Liver (tissue), 9 donors: ENCODE results near the gene ABHD15. TPM values are rescaled to one million over a fixed set of nuclear protein-coding genes. Genes with fewer than 3 reads are reported as not detected.

Source experiments
- DNase-seq: peaks from one replicate; pipeline ENCODE4 v3.0.0-alpha.2; 2017; ENCODE audit warnings: low spot score
- H3K27ac ChIP-seq, 2 donors: one replicate each; pipeline ENCODE4 v1.7.0; 2013; ENCODE audit warnings: inconsistent platforms in 2 of 2, low read length in 2 of 2, control low read depth in 1 of 2, low read depth in 1 of 2, mild to moderate bottlenecking in 1 of 2
- H3K27me3 ChIP-seq, 4 donors: one replicate each; pipeline versions ENCODE4 v1.6.1 to v1.7.0; 2013; ENCODE audit warnings: low read length in 3 of 4, inconsistent platforms in 1 of 4, mild to moderate bottlenecking in 1 of 4, moderate library complexity in 1 of 4; ENCODE audit not compliant: control insufficient read depth in 4 of 4, insufficient read depth in 4 of 4
- H3K36me3 ChIP-seq, 4 donors: one replicate each; pipeline versions ENCODE4 v1.6.1 to v1.7.0; 2013; ENCODE audit warnings: low read length in 3 of 4, mild to moderate bottlenecking in 3 of 4, low read depth in 1 of 4, moderate library complexity in 1 of 4; ENCODE audit not compliant: control insufficient read depth in 4 of 4, insufficient read depth in 3 of 4
- H3K4me1 ChIP-seq, 4 donors: one replicate each; pipeline versions ENCODE4 v1.6.1 to v1.7.0; 2013; ENCODE audit warnings: low read length in 3 of 4, mild to moderate bottlenecking in 3 of 4, moderate library complexity in 1 of 4; ENCODE audit not compliant: control insufficient read depth in 4 of 4, insufficient read depth in 4 of 4
- H3K4me3 ChIP-seq, 3 donors: one replicate each; pipeline versions ENCODE4 v1.6.1 to v1.7.0; 2013; ENCODE audit warnings: low read length in 3 of 3, control low read depth in 1 of 3, low read depth in 1 of 3, mild to moderate bottlenecking in 1 of 3
- H3K9ac ChIP-seq, 2 donors: one replicate each; pipeline ENCODE4 v1.7.0; 2013; ENCODE audit warnings: low read length in 2 of 2, mild to moderate bottlenecking in 2 of 2, moderate library complexity in 2 of 2, control low read depth in 1 of 2, low read depth in 1 of 2
- H3K9me3 ChIP-seq, 4 donors: one replicate each; pipeline versions ENCODE4 v1.6.1 to v1.7.0; 2013; ENCODE audit warnings: low read length in 3 of 4; ENCODE audit not compliant: control insufficient read depth in 4 of 4
- EGR1 ChIP-seq, 2 donors: IDR thresholded peaks; 2 replicates each; pipeline ENCODE4 v1.6.1; 2016 to 2018; ENCODE audit warnings: antibody characterized with exemption in 2 of 2, low read depth in 2 of 2
- FOXA1 ChIP-seq: IDR thresholded peaks from 2 replicates; pipeline ENCODE4 v1.6.1; 2016; ENCODE audit warnings: antibody characterized with exemption
- GABPA ChIP-seq, 2 donors: IDR thresholded peaks in 1 of 2; conservative IDR thresholded peaks in 1 of 2; 2 replicates each; pipeline ENCODE4 v1.6.1; 2016; ENCODE audit warnings: antibody characterized with exemption in 2 of 2, mild to moderate bottlenecking in 1 of 2, moderate library complexity in 1 of 2
- HNF4G ChIP-seq: IDR thresholded peaks from 2 replicates; pipeline ENCODE4 v1.6.1; 2016; ENCODE audit warnings: antibody characterized with exemption
- JUND ChIP-seq, 2 donors: IDR thresholded peaks; 2 replicates each; pipeline ENCODE4 v1.6.1; 2016; ENCODE audit warnings: antibody characterized with exemption in 2 of 2
- NR2F2 ChIP-seq: IDR thresholded peaks from 2 replicates; pipeline ENCODE4 v1.6.1; 2016; ENCODE audit warnings: antibody characterized with exemption
- RAD21 ChIP-seq, 2 donors: IDR thresholded peaks; 2 replicates each; pipeline ENCODE4 v1.6.1; 2016; ENCODE audit warnings: antibody characterized with exemption in 2 of 2, mild to moderate bottlenecking in 2 of 2
- RXRA ChIP-seq, 2 donors: IDR thresholded peaks; 2 replicates each; pipeline ENCODE4 v1.6.1; 2017 to 2018; ENCODE audit warnings: antibody characterized with exemption in 2 of 2, mild to moderate bottlenecking in 1 of 2
- TAF1 ChIP-seq: conservative IDR thresholded peaks from 2 replicates; pipeline ENCODE4 v1.6.1; 2016; ENCODE audit warnings: antibody characterized with exemption, mild to moderate bottlenecking
- YY1 ChIP-seq: IDR thresholded peaks from 2 replicates; pipeline ENCODE4 v1.6.1; 2016; ENCODE audit warnings: antibody characterized with exemption, mild to moderate bottlenecking
- WGBS: extraction: QIAGEN DNeasy Blood & Tissue Kit; methylation state at CpG from one replicate; pipeline ENCODE4 v1.1.7; 2013; 5-methylcytosine and 5-hydroxymethylcytosine counted together
- polyA plus RNA-seq, 2 donors: library from polyadenylated mRNA; stranded (reverse) in 1 of 2; unstranded in 1 of 2; fragments of 200-250 nt in 1 of 2; fragments of >200 nt in 1 of 2; fragmentation: Nextera tagmentation in 1 of 2; extraction: Ambion mirVana in 1 of 2; gene quantifications; one replicate each; pipeline versions ENCODE4 v1.2.1 to v1.2.3, GENCODE V29; 2013 to 2015
- total RNA-seq, 2 donors: library from RNA; depleted of rRNA; stranded (reverse); fragments of >200 nt; gene quantifications; one replicate each; pipeline ENCODE4 v1.2.3, GENCODE V29; 2014
- TF ChIP-seq, protein P1 (sequence below): IDR thresholded peaks from 2 replicates; pipeline ENCODE4 v1.6.1; 2016; ENCODE audit warnings: antibody characterized with exemption
- TF ChIP-seq, protein P2 (sequence below): fragments of 150-350 bp; IDR thresholded peaks from 2 replicates; pipeline ENCODE4 v1.5.1; 2017; ENCODE audit warnings: improper control_type of control experiment, low read depth, low read length; ENCODE audit not compliant: missing input control
- TF ChIP-seq, protein P3 (sequence below): IDR thresholded peaks from 2 replicates; pipeline ENCODE4 v1.6.1; 2016; ENCODE audit warnings: antibody characterized with exemption, mild to moderate bottlenecking
- TF ChIP-seq, protein P4 (sequence below): IDR thresholded peaks from 2 replicates; pipeline ENCODE4 v1.6.1; 2016; ENCODE audit warnings: antibody characterized with exemption
- TF ChIP-seq, protein P5 (sequence below): IDR thresholded peaks from 2 replicates; pipeline ENCODE4 v1.6.1; 2016; ENCODE audit warnings: antibody characterized with exemption
- donor health status: healthy.
- donor health status: healthy.
- donor health status: healthy.
- donor health status: healthy.
- donor health status: healthy.

ABHD15 gene
- total and polyA plus RNA-seq, 4 donors: 5.6 to 25.7 (median 10.6) TPM

DNA sequence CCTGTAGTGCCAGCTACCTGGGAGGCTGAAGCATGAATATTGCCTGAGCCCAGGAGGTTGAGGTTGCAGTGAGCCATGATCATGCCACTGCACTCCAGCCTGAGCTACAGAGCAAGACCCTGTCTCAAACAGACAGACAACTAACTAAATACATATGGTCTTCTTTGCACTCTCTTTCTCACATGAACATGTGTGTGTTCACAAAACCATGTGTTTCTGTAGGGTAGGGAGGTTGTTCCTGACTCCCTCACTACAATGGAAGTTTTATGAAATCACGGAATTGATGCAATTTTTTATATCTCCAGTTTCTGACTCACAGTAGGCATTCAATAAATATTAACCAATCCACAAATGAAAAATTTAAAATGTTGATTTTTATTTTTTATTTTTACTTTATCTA lies 48.5 kb downstream of the ABHD15 start:
- Histone ChIP-seq H3K27me3 (no peaks in the 10 kb centered on the region), H3K9ac (no peak overlapping the region), H3K4me3 (no peak overlapping the region), H3K27ac (no peak overlapping the region), H3K9me3 (no peaks in the 10 kb centered on the region), H3K4me1 (peaks cover 0 to 1% (median 0%) of the 10 kb centered on the region in 4 donors), H3K36me3 (peaks cover 9 to 31% (median 26%) of the 10 kb centered on the region in 4 donors)
- WGBS: 100% methylated on average over 1 of the region's 1 CpG
- TF ChIP-seq, protein P1, sequence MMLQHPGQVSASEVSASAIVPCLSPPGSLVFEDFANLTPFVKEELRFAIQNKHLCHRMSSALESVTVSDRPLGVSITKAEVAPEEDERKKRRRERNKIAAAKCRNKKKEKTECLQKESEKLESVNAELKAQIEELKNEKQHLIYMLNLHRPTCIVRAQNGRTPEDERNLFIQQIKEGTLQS: no peak
- no peak for TF ChIP-seq GABPA (IDR thresholded peaks at IDR 0.05 in 1 of 2, conservative IDR thresholded peaks at IDR 0.05 in 1 of 2)
- TF ChIP-seq FOXA1: no peak
- TF ChIP-seq EGR1 (IDR thresholded peaks at IDR 0.05; ENCODE audit: low read depth in 2 of 2): no peak
- TF ChIP-seq, protein P2, sequence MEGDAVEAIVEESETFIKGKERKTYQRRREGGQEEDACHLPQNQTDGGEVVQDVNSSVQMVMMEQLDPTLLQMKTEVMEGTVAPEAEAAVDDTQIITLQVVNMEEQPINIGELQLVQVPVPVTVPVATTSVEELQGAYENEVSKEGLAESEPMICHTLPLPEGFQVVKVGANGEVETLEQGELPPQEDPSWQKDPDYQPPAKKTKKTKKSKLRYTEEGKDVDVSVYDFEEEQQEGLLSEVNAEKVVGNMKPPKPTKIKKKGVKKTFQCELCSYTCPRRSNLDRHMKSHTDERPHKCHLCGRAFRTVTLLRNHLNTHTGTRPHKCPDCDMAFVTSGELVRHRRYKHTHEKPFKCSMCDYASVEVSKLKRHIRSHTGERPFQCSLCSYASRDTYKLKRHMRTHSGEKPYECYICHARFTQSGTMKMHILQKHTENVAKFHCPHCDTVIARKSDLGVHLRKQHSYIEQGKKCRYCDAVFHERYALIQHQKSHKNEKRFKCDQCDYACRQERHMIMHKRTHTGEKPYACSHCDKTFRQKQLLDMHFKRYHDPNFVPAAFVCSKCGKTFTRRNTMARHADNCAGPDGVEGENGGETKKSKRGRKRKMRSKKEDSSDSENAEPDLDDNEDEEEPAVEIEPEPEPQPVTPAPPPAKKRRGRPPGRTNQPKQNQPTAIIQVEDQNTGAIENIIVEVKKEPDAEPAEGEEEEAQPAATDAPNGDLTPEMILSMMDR: no peak
- no peak for TF ChIP-seq NR2F2
- TF ChIP-seq RXRA (IDR thresholded peaks at IDR 0.05): no peak
- TF ChIP-seq, protein P3, sequence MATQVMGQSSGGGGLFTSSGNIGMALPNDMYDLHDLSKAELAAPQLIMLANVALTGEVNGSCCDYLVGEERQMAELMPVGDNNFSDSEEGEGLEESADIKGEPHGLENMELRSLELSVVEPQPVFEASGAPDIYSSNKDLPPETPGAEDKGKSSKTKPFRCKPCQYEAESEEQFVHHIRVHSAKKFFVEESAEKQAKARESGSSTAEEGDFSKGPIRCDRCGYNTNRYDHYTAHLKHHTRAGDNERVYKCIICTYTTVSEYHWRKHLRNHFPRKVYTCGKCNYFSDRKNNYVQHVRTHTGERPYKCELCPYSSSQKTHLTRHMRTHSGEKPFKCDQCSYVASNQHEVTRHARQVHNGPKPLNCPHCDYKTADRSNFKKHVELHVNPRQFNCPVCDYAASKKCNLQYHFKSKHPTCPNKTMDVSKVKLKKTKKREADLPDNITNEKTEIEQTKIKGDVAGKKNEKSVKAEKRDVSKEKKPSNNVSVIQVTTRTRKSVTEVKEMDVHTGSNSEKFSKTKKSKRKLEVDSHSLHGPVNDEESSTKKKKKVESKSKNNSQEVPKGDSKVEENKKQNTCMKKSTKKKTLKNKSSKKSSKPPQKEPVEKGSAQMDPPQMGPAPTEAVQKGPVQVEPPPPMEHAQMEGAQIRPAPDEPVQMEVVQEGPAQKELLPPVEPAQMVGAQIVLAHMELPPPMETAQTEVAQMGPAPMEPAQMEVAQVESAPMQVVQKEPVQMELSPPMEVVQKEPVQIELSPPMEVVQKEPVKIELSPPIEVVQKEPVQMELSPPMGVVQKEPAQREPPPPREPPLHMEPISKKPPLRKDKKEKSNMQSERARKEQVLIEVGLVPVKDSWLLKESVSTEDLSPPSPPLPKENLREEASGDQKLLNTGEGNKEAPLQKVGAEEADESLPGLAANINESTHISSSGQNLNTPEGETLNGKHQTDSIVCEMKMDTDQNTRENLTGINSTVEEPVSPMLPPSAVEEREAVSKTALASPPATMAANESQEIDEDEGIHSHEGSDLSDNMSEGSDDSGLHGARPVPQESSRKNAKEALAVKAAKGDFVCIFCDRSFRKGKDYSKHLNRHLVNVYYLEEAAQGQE: no peak
- no peak for TF ChIP-seq YY1
- no peak for TF ChIP-seq JUND (IDR thresholded peaks at IDR 0.05)
- DNase-seq: no peak

DNA sequence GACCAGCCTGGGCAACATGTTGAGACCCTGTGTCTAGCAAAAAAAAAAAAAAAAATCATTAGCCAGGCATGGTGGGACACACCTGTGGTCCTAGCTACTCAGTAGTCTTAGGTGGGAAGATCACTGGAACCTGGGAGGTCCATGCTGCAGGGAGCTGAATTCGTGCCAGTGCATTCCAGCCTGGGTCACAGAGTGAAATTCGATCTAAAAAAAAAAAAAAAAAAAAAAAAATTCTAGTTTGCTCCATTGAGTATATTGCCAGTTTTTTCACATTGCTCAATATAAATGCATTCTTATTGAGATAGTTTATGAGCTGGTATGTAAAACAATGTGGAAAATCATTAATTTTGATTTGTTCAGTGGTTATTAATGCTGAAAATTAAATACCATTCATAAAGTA lies 52.0 kb downstream of the ABHD15 start:
- Histone ChIP-seq H3K36me3 (peaks cover 10 to 27% (median 24%) of the 10 kb centered on the region in 4 donors), H3K9ac (no peak overlapping the region), H3K27me3 (no peaks in the 10 kb centered on the region), H3K9me3 (no peaks in the 10 kb centered on the region), H3K4me1 (no peaks in the 10 kb centered on the region), H3K27ac (no peak overlapping the region), H3K4me3 (no peak overlapping the region)
- TF ChIP-seq TAF1 (no peak), YY1 (no peak)
- 32% methylated on average over 2 of the region's 2 CpGs for WGBS
- no peak for DNase-seq

DNA sequence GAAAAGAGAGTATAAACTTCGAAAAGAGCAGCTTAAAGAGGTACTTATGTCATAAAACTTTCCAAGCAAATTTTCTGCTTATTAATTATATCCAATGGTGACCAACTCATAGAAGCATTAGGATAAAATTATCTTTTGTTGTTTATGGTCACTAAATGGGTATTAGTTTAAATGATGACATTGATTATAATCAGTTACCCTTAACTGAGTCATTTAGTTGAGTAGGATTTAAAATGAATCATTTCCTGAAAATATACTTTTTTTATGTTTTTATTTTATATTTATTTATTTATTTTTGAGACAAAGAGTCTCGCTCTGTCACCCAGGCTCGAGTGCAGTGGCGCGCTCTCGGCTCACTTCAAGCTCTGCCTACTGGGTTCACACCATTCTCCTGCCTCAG lies 55.9 kb downstream of the ABHD15 start:
- Histone ChIP-seq H3K36me3 (peaks cover 8 to 19% (median 14%) of the 10 kb centered on the region in 4 donors), H3K9ac (no peak overlapping the region), H3K4me3 (no peak overlapping the region)
- no peak for TF ChIP-seq GABPA (IDR thresholded peaks at IDR 0.05 in 1 of 2, conservative IDR thresholded peaks at IDR 0.05 in 1 of 2)
- TF ChIP-seq, protein P1: no peak
- no peak for TF ChIP-seq RAD21 (IDR thresholded peaks at IDR 0.05)
- no peak for TF ChIP-seq JUND (IDR thresholded peaks at IDR 0.05)
- TF ChIP-seq, protein P3: no peak
- no peak for TF ChIP-seq FOXA1
- TF ChIP-seq, protein P4, sequence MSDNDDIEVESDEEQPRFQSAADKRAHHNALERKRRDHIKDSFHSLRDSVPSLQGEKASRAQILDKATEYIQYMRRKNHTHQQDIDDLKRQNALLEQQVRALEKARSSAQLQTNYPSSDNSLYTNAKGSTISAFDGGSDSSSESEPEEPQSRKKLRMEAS: no peak
- no peak for TF ChIP-seq EGR1 (IDR thresholded peaks at IDR 0.05; ENCODE audit: low read depth in 2 of 2)
- TF ChIP-seq, protein P5, sequence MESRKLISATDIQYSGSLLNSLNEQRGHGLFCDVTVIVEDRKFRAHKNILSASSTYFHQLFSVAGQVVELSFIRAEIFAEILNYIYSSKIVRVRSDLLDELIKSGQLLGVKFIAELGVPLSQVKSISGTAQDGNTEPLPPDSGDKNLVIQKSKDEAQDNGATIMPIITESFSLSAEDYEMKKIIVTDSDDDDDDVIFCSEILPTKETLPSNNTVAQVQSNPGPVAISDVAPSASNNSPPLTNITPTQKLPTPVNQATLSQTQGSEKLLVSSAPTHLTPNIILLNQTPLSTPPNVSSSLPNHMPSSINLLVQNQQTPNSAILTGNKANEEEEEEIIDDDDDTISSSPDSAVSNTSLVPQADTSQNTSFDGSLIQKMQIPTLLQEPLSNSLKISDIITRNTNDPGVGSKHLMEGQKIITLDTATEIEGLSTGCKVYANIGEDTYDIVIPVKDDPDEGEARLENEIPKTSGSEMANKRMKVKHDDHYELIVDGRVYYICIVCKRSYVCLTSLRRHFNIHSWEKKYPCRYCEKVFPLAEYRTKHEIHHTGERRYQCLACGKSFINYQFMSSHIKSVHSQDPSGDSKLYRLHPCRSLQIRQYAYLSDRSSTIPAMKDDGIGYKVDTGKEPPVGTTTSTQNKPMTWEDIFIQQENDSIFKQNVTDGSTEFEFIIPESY: no peak
- TF ChIP-seq HNF4G: no peak
- TF ChIP-seq TAF1: no peak
- TF ChIP-seq RXRA (IDR thresholded peaks at IDR 0.05): no peak

More for the DNA sequence above, 55.9 kb downstream of the ABHD15 start:
- Histone ChIP-seq H3K4me1 (no peaks in the 10 kb centered on the region), H3K27me3 (no peaks in the 10 kb centered on the region), H3K27ac (no peak overlapping the region), H3K9me3 (no peaks in the 10 kb centered on the region)
- no peak for DNase-seq
- WGBS: 97% methylated on average over 6 of the region's 6 CpGs
